Activated T-helper 2 cell treated with anti-CD3 and anti-CD28 coated beads, Interferon-gamma antibody, Interleukin-2, Interleukin-4, amounts not matched to agents 10 μg/mL and 5 μg/mL and 100 μg/mL, durations not matched to agents 14 hours and 24 hours and 36 hours (primary cell): ENCODE measurements around the gene LSMEM2. TPM values are rescaled to one million over a fixed set of nuclear protein-coding genes. Genes with fewer than 3 reads are reported as not detected.
"Not testable (repeated sequence)": the region's sequence is repeated elsewhere in the genome, so short reads cannot be mapped to it uniquely, and the experiment has no call there.

Source experiments
- DNase-seq: peaks from one replicate; pipeline ENCODE4 v3.0.0; 2021; ENCODE audit warnings: low spot score
- H3K27ac Mint-ChIP-seq: one replicate; pipeline ENCODE4 v1.8.0; 2021; ENCODE audit warnings: mixed read lengths
- H3K27me3 Mint-ChIP-seq: one replicate; pipeline ENCODE4 v1.8.0; 2021; ENCODE audit warnings: low read depth, mixed read lengths
- H3K36me3 Mint-ChIP-seq: one replicate; pipeline ENCODE4 v1.8.0; 2021; ENCODE audit warnings: low read depth, mixed read lengths
- H3K4me1 Mint-ChIP-seq: one replicate; pipeline ENCODE4 v1.8.0; 2021; ENCODE audit warnings: low read depth, mixed read lengths
- H3K4me3 Mint-ChIP-seq: one replicate; pipeline ENCODE4 v1.8.0; 2021; ENCODE audit warnings: low read depth, mild to moderate bottlenecking, moderate library complexity, mixed read lengths
- H3K9me3 Mint-ChIP-seq: one replicate; pipeline ENCODE4 v1.8.0; 2021; ENCODE audit warnings: mixed read lengths
- intact Hi-C: fragments of 100-400 bp; cut with micrococcal nuclease; formaldehyde crosslinking; loops from one replicate; pipeline ENCODE4 v1.15.1; 2023
- total RNA-seq: library from RNA; stranded (reverse); gene quantifications from 2 replicates; pipeline ENCODE4 v1.2.3, GENCODE V29; 2022

The LSMEM2 gene
- total RNA-seq, 1 donor from 2014 or later: not detected

GRCh38 chr3:50270422-50271224 is 8.3 kb upstream of the LSMEM2 start:
- H3K27ac Mint-ChIP-seq: no peak overlapping the region
- intact Hi-C loops: no loop called here
- no peak overlapping the region for H3K4me3 Mint-ChIP-seq
- H3K27me3 Mint-ChIP-seq: peaks cover 37% of the 10 kb centered on the region
- peaks cover 8% of the 10 kb centered on the region for H3K4me1 Mint-ChIP-seq
- DNase-seq: no peak
- no peaks in the 10 kb centered on the region for H3K36me3 Mint-ChIP-seq
- no peaks in the 10 kb centered on the region for H3K9me3 Mint-ChIP-seq

- no peak for DNase-seq
- Mint-ChIP-seq H3K4me1 (peaks cover 11% of the 10 kb centered on the region), H3K9me3 (no peaks in the 10 kb centered on the region), H3K36me3 (no peaks in the 10 kb centered on the region), H3K27ac (no peak overlapping the region), H3K27me3 (peaks cover 39% of the 10 kb centered on the region), H3K4me3 (no peak overlapping the region)
- intact Hi-C loops: no loop called here
These were observed 7.5 kb upstream of the LSMEM2 start for GRCh38 chr3:50271314-50271936.

GRCh38 chr3:50272538-50272910 is 6.4 kb upstream of the LSMEM2 start:
- not testable (repeated sequence) for H3K9me3 Mint-ChIP-seq, H3K27ac Mint-ChIP-seq, H3K4me3 Mint-ChIP-seq, H3K36me3 Mint-ChIP-seq, DNase-seq
- Mint-ChIP-seq H3K4me1 (peaks cover 11% of the 10 kb centered on the region), H3K27me3 (peaks cover 39% of the 10 kb centered on the region)
- intact Hi-C loops: loop anchor here (2.0 kb wide), 1 partner anchor 26 kb away; no protein-coding TSS in a partner anchor

- Mint-ChIP-seq H3K27me3 (peaks cover 39% of the 10 kb centered on the region), H3K9me3 (no peaks in the 10 kb centered on the region), H3K4me3 (peak overlapping the region; percentile 64), H3K27ac (no peak overlapping the region), H3K36me3 (no peaks in the 10 kb centered on the region), H3K4me1 (peaks cover 11% of the 10 kb centered on the region)
- intact Hi-C loops: loop anchor here (1.0 to 2.0 kb wide), 4 partner anchors 13 to 152 kb away; no protein-coding TSS in a partner anchor
- DNase-seq: peak; percentile 82
These were observed 5.8 kb upstream of the LSMEM2 start for GRCh38 chr3:50272911-50273688.

GRCh38 chr3:50273689-50274065 is 5.2 kb upstream of the LSMEM2 start:
- H3K27ac Mint-ChIP-seq: no peak overlapping the region
- H3K4me3 Mint-ChIP-seq: no peak overlapping the region

GRCh38 chr3:50274371-50275104 is 4.3 kb upstream of the LSMEM2 start:
- Mint-ChIP-seq H3K4me1 (peaks cover 11% of the 10 kb centered on the region), H3K27me3 (peaks cover 36% of the 10 kb centered on the region), H3K36me3 (no peaks in the 10 kb centered on the region), H3K27ac (no peak overlapping the region), H3K9me3 (no peaks in the 10 kb centered on the region), H3K4me3 (peak overlapping the region; percentile 34)
- peak; percentile 70 for DNase-seq
- intact Hi-C loops: loop anchor here (1.0 kb wide), 2 partner anchors 50 to 80 kb away; no protein-coding TSS in a partner anchor

More at GRCh38 chr3:50273689-50274065, 5.2 kb upstream of the LSMEM2 start:
- DNase-seq: no peak
- Mint-ChIP-seq H3K9me3 (no peaks in the 10 kb centered on the region), H3K36me3 (no peaks in the 10 kb centered on the region), H3K4me1 (peaks cover 11% of the 10 kb centered on the region), H3K27me3 (peaks cover 38% of the 10 kb centered on the region)
- intact Hi-C loops: loop anchor here (1.0 to 2.0 kb wide), 6 partner anchors 13 to 152 kb away; no protein-coding TSS in a partner anchor

- Mint-ChIP-seq H3K4me3 (peak overlapping the region; percentile 17), H3K27me3 (peaks cover 36% of the 10 kb centered on the region), H3K9me3 (no peaks in the 10 kb centered on the region), H3K27ac (no peak overlapping the region), H3K4me1 (peaks cover 11% of the 10 kb centered on the region), H3K36me3 (no peaks in the 10 kb centered on the region)
- no peak for DNase-seq
- intact Hi-C loops: no loop called here
These were observed 3.5 kb upstream of the LSMEM2 start for GRCh38 chr3:50275141-50275995.

- intact Hi-C loops: no loop called here
- no peak overlapping the region for H3K27ac Mint-ChIP-seq
- peak overlapping the region; percentile 17 for H3K4me3 Mint-ChIP-seq
- peaks cover 36% of the 10 kb centered on the region for H3K27me3 Mint-ChIP-seq
- H3K4me1 Mint-ChIP-seq: peaks cover 11% of the 10 kb centered on the region
- H3K9me3 Mint-ChIP-seq: no peaks in the 10 kb centered on the region
- peak; percentile 32 for DNase-seq
- no peaks in the 10 kb centered on the region for H3K36me3 Mint-ChIP-seq
These were observed 2.7 kb upstream of the LSMEM2 start for GRCh38 chr3:50275996-50276761.

GRCh38 chr3:50276762-50277101 is 2.2 kb upstream of the LSMEM2 start:
- peaks cover 11% of the 10 kb centered on the region for H3K4me1 Mint-ChIP-seq
- H3K27ac Mint-ChIP-seq: no peak overlapping the region
- no peak for DNase-seq
- H3K9me3 Mint-ChIP-seq: no peaks in the 10 kb centered on the region
- H3K36me3 Mint-ChIP-seq: no peaks in the 10 kb centered on the region
- intact Hi-C loops: no loop called here
- H3K4me3 Mint-ChIP-seq: no peak overlapping the region
- peaks cover 36% of the 10 kb centered on the region for H3K27me3 Mint-ChIP-seq

GRCh38 chr3:50278123-50278879 is 586 bp upstream of the LSMEM2 start:
- peaks cover 9% of the 10 kb centered on the region for H3K4me1 Mint-ChIP-seq
- no peak overlapping the region for H3K27ac Mint-ChIP-seq
- H3K36me3 Mint-ChIP-seq: no peaks in the 10 kb centered on the region
- intact Hi-C loops: no loop called here
- no peak overlapping the region for H3K4me3 Mint-ChIP-seq
- H3K9me3 Mint-ChIP-seq: no peaks in the 10 kb centered on the region
- H3K27me3 Mint-ChIP-seq: peaks cover 32% of the 10 kb centered on the region
- DNase-seq: no peak
